OCI-LY3 (cell line): ENCODE results near the gene DOCK8.

Experiments used
- EZH2phosphoT487 ChIP-seq: fragments of 200-600 bp; shearing (Covaris generic); IDR thresholded peaks from 2 replicates; pipeline ENCODE4 v1.6.1; 2018; ENCODE audit warnings: antibody characterized with exemption, mixed run types, low read depth
- TF ChIP-seq, protein P1 (sequence below): fragments of 200-600, 300-600 bp; sonication (generic); IDR thresholded peaks from 2 replicates; pipeline ENCODE4 v1.5.1; 2014; ENCODE audit warnings: antibody characterized with exemption, low read length, low read depth

DNA sequence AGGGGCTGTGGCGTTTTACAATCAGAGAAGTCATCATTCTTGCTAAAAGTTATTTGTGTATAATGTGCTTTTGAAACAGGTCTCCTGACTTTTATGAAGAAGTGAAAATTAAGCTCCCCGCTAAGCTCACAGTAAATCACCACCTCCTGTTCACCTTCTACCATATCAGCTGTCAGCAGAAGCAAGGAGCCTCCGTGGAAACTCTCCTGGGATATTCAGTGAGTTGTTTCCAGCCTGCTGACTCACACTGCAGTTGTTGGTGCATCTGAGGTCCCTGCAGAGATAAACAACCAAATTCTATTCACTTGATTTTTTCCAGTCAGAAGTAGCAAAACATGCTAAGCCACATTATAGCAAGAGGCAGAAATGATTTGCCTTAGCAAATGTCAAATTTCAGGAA, 156.7 kb downstream of the DOCK8 start:
- TF ChIP-seq, protein P1, sequence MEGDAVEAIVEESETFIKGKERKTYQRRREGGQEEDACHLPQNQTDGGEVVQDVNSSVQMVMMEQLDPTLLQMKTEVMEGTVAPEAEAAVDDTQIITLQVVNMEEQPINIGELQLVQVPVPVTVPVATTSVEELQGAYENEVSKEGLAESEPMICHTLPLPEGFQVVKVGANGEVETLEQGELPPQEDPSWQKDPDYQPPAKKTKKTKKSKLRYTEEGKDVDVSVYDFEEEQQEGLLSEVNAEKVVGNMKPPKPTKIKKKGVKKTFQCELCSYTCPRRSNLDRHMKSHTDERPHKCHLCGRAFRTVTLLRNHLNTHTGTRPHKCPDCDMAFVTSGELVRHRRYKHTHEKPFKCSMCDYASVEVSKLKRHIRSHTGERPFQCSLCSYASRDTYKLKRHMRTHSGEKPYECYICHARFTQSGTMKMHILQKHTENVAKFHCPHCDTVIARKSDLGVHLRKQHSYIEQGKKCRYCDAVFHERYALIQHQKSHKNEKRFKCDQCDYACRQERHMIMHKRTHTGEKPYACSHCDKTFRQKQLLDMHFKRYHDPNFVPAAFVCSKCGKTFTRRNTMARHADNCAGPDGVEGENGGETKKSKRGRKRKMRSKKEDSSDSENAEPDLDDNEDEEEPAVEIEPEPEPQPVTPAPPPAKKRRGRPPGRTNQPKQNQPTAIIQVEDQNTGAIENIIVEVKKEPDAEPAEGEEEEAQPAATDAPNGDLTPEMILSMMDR: no peak
- TF ChIP-seq EZH2phosphoT487: no peak
